ENCODE data around the gene MREG.

Gene MREG

DNA sequence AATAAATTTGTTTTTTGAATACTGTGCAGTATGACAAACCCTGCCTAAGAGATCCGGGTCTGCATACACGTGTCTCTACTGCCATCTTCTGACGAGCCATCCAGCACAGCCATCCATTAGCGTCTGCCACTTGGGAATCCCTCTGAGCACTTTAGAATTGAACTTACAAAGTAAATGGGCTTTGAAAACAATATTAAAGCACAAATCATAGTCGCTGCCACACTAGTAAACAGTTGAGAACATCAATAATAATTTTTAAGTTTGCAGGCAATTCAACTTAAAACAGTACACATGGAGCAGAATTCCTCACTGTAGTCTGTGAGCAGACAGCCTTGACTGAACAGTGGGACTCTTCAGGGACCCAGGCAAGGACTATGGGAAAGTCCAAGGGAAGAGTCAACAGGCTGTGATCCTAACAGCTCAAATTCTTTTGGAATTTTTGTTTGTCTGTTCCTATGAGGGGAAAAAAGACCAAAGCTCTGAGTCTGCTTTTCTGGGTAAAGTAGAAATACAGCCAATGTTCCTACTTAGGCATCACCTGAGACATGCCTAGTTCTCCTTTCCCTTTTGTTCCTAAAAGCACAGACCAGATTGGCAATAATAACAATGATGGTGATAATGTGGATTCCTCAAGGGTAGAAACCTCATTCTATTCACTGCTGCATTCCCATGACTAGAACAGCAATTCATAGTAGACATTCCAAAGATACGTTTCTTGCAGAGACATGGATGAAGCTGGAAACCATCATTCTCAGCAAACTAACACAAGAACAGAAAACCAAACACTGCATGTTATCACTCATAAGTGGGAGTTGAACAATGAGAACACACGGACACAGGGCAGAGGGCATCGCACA, 92.9 kb downstream of the MREG start:
- peak in 1 of 2 donors; percentile 18 for DNase-seq (ENCODE audit: low read depth in 1 of 2, low spot score in 1 of 2)

DNA sequence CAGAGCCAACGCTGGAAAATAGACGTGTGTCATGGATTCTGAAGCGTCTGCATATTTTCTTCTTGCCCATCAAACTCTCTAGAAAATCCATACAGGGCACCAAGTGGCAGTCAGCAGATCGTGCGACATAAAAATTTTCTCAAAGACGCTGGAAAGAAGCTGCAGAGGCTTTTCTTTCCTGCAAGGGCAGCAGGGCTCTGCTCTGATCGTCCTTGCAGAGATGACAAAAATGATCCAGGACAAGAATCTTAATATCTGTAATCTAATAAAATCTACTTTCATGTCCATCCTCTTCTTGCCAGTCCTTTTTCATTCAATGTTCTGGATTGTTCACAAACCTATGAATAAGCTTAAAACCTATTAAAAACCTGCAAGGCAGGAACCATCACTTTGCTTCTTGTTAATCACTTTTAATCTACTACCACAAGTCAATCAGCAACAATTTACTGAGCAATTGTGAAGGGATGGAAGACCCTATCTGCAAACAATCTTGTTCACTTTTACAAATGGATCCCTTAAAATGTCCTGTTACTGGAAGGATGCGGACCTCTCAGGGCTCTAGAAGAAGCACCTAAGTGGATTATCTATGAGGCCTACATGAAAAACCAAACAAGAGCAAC, 93.6 kb downstream of the MREG start:
- DNase-seq (ENCODE audit: low read depth in 1 of 2, low spot score in 1 of 2) = no peak

DNA sequence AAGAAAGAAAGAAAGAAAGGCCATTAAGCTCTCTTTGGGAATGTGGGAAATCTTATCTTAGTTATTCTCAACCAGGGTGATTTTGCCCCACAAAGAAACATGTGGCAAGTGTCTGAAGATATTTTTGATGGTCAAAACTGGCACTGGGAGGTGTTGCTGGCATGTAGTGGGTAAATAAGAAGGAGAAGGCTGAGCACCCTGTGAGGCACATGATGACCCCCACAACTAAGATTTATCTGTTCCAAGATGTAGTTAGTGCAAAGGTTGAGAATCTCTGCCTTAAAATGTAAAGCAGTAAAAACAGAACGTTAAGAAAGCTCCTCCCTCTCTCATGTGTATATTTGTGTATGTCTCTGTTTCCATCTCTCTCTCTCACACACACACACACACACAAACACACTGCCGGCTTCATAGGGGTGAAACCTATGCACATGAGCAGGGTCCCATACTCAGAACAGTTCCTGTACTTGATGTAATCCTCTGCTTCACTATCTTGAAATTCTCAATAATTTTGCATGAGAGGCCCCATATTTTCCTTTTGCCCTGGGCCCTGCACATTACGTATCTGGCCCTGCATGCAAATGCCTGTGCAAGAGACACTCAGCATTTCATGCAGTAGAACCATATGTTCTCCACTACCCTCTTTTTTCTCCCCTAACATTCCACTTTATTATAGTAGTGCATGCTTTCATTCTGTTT, 94.3 kb downstream of the MREG start:
- DNase-seq (ENCODE audit: low read depth in 1 of 2, low spot score in 1 of 2) = no peak

DNA sequence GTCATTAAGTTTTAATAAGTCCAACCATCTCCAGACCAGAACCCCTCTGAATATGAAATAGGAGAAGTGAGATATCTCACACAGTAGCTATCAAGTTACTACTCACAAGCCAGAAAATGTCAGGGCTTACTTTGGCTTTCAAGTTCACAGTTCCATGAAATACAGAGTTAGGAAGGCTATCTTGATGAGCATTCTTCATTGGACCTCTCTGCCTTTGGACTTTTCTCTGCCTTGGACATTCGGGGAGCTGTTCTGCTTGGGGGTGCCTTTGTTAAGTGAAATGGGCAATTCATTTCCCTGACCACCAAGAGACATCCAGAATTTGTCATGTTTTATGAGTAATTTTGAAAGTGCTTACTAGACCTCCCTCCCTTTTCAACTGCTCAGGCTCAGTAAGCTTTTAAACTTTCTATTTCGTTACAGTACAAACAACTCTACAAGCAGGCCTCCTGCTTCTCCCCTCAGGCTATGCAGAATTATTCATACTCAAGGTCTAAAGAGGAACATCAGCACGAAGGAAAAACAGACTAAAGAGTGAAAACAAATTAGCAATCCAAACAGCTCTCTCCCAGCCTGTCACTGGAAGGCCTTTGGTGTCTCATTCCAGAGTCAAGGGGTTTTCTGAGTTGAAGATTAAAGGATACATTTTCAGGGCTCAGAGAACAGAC, 95.3 kb downstream of the MREG start:
- no peak for DNase-seq (ENCODE audit: low read depth in 1 of 2, low spot score in 1 of 2)

DNA sequence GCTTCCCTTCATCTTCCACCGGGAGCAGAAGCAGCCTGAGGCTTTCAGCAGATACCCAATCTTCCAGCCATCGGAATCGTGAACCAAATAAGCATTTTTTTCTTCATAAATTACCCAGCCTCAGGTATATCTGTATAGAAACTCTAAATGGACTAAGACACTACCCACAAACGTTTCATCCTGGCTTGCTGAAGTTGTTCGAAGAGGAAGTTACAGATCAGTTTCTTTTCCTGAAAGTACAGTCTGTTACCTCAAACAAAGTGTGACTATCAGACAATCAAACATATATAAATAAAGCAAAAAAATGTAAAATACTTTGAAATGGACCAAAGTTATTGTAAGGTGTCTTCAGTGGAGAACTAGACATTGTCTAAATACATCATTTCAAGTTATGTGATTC, 97.9 kb downstream of the MREG start:
- no peak for DNase-seq (ENCODE audit: low read depth in 1 of 2, low spot score in 1 of 2)

DNA sequence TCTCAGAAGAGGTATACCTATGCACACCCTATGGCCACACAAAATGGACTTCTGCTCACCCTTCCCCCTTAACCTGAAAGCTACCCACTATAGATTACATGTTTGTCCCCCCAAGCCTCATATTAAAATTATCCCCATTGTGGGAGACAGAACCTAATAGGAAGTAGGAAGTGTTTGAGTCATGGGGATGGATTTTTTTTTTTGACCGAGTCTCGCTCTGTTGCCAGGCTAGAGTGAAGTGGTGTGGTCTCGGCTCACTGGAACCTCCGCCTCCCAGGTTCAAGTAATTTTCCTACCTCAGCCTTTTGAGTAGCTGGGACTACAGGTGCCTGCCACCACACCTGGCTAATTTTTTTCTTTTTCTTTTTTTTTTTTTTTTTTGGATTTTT, 98.6 kb downstream of the MREG start:
- DNase-seq (ENCODE audit: low read depth in 1 of 2, low spot score in 1 of 2) = no peak

DNA sequence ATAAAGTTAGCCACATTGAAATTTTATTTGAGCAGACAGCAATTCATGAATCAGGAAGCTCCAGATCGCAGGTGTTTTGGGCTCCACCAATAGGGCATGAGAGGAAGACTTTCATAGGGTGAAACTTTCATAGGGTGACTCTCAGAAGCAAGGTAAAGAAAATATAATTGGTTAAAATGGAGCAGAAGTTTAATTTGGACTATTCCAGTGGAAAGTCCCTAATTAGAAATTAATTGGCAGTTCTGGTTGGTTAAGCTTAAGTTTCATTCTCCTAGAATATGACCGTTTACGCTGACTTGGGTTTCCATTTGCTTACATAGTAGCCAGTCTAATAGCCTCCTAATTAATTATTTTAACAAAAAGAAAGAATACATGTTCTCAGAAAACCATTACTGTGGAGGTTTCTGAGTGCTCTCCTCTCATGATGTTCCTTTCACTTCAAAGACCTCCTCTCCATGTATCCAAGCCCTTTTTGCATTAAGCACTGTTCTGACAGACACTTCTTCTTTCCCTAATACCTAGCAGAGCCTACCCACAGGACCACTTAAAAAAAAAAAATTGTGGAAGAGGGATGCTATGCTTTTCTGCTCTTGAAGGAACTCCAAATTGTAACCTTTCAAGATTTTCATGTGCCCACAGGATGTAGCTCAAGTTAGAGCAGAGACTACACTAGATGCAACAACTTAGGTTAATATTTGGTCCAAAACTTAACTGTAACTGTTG, 99.1 kb downstream of the MREG start:
- DNase-seq (ENCODE audit: low read depth in 1 of 2, low spot score in 1 of 2) = no peak

DNA sequence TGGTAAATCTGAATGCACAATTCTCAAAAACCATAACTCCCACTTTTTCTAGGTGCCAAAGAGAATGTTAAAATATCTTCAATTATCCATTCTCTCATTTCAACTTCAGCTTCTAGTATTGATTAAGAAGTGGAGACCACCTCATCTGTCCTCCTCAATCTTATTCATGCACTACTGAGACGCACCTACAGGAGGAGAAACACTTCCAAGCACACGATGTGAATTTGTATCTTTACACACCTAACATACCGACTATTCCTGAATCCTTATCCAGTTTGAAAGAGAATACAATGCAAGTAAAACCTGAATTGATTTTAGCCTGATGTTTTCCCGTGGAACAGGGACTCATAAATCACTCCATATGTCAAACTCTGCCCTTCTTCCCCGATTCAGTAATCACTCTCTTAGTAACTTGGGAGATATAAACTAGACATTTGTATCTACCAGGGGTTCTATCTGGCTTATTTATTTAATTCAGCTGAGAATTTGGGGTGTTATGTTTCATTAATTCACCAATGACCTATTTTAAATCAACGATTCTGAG, 101.0 kb downstream of the MREG start:
- no peak for DNase-seq (ENCODE audit: low read depth in 1 of 2, low spot score in 1 of 2)

DNA sequence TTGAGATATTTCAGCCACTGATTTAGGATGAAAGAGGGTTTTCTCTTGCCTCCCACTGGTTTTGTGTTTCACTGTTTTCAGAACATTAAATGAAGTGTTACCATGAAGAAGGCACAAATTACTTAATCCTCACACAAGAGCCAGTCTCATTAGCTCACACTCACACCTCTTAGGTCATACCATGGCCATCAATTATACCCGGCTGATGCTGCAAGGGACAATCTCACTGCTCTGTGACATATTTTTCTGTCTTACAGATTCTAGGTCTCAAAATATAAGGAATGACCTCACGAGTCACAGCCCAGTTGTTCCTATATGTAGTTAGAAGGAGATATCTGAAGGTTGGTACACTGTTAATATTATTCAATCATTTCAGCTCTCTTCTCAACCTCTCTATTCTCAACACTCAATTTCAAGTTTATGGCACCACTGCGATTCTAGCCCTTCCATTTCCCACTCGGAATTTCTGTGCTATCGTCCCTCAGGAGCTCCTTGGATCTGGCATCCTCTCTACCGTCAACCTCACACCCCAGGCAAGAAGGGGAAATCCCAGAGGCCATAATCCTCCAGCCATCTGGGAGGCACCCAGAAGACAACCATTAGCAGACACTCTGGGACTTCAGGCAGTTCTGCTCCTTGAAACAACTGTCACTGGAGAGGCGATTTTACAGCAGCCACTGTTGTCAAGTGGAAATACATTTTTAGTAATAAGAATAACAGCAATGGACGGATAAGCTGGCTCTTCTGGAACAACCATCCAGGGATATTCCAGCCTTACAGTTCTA, 101.9 kb downstream of the MREG start:
- no peak for DNase-seq (ENCODE audit: low read depth in 1 of 2, low spot score in 1 of 2)

DNA sequence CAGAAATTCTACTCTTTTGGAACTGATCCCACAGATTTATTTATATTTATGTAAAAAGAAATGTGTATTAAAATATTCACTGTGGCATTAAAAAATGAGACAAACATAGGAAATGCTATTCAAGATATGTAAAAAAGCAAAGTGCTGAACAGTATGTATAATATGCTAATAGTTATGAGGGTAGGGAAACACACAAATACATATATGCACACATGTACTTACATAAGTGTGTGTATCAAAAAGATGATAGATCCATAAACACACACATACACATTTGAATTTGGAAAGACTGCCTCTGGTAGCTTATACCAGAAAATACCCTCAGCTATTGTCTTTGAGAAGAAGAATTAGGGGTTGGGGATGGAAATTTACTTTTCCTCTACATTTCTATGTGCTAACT, 103.2 kb downstream of the MREG start:
- DNase-seq (ENCODE audit: low read depth in 1 of 2, low spot score in 1 of 2) = no peak

DNA sequence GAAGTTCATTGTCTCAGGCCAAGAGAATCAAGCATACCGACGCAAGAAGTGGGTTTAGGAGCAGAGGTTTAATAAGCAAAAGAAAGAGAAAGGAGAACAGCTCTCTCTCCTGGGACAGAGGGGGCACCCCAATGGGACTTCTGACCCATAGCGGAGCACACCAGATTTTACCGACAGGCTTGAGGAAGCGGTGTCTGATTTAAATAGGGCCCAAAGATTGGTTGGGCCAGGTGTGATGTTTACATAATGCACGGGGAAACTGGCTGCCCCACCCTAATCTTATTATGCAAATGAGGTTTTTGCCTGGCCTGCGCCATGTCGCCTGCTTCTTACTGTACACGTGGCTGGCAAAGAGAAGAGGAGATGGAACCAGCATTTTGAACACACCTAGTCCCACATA, 106.2 kb downstream of the MREG start:
- no peak for DNase-seq (ENCODE audit: low read depth in 1 of 2, low spot score in 1 of 2)

DNA sequence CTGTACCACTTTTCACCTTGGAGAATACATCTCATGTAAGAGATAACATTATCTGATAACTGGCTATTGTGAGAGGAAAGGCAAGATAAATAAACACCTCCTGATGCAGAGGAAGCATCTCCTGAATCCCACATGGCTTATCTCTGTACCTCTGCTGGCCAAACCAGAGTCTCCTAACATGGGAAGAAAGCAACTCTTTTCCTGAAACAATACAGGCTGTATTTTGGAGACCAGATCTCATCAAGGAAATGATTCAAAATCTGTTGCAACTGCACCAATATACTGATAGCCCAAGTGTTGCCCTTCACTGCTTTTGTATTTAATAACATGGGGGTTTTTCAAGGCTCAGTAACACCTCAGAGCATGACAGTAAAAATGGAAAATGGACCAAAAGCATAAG, 106.9 kb downstream of the MREG start:
- no peak for DNase-seq (ENCODE audit: low read depth in 1 of 2, low spot score in 1 of 2)

DNA sequence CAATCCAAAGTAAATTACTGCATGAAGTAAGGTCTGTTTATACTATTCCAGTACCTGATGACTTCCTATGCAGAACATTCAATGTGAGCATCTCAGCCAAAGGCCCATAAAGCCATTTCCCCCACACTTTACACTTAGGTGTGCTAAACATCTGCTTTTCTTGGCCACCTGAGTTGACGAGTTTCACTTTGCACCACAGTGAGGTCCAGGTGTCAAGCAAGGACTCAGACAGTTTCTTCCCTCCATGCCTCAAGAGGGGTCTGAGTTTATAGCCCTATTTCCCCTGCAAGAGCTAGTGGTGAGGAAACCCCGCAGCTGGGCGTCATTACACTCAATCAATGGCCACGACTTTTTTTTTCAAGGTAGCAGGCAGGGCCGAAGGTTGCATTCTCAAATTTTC, 107.7 kb downstream of the MREG start:
- DNase-seq (ENCODE audit: low read depth in 1 of 2, low spot score in 1 of 2) = no peak

DNA sequence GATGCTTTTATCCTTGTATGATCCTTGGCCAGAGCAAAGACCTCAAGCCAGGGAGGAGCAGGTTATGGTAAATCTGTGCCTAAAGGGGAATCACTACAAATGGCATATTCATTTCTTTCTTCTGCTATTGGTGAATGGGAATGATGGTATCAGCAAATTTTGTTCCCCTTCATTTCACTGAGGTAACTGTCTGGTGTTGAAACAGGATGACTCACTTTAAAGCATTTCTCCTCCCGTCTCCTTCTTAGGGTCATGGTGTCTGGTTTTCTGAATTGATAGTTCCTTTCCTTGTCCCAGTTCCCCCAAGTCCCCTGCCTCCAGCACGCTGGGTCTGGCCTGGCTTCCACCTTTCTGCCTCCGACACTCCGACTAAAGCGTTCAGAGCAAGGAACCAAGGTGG, 109.2 kb downstream of the MREG start:
- DNase-seq (ENCODE audit: low read depth in 1 of 2, low spot score in 1 of 2) = no peak

DNA sequence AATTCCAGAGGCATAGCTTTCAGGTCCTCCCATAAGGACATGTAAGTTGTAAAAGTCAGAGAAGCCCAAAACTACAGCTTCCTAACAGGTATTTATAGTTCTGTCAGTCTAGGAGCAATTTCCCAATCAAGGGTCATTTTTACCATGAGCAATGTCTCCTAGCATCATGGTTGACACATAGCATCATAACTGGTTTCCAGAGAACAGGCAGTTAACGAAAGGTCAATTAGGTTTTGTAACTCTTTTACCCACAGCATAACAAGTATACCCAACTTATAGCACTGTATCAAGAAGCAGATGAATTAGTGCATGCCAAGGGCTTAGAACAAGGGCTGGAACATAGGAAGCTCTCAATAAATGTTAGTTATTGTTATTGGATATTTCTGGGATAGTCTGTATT, 110.1 kb downstream of the MREG start:
- no peak for DNase-seq (ENCODE audit: low read depth in 1 of 2, low spot score in 1 of 2)

DNA sequence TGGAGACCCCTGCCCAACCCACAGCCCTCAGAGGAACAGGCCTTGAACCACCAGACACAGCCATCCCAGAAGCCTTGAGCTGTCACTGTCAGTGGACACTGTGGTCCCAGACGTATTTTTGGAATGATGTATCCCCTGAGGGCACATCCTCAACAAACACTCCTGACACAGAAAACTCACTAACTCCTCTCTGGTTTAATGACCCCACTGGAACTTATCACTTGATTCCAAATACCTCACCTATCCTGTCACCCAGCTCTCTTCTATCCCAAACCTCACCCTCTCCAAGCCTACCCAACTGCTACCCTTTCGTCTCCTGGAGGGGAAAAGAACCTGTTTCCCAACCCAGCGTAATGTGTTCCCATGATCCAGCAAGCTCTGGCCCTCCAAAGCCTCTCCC, 111.6 kb downstream of the MREG start:
- no peak for DNase-seq (ENCODE audit: low read depth in 1 of 2, low spot score in 1 of 2)

DNA sequence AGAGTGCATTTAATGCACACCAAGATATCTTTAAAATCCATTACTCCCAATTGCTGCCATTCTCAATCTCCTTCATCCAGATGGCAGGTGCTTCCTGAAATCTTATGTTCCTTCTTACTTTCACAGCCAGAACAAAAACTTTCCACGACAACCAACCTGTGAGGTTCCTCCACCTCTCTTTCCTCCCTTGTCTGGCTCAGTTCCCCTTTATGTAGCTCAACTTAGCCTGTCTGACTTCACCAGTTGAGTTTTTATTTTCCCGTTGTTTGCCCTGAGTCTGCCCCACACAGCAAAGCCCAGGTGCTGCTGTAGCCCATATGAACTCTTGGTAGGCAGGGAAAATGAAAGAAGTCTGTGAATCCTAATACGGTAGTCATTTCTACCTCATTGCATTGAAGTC, 112.5 kb downstream of the MREG start:
- DNase-seq (ENCODE audit: low read depth in 1 of 2, low spot score in 1 of 2) = no peak

DNA sequence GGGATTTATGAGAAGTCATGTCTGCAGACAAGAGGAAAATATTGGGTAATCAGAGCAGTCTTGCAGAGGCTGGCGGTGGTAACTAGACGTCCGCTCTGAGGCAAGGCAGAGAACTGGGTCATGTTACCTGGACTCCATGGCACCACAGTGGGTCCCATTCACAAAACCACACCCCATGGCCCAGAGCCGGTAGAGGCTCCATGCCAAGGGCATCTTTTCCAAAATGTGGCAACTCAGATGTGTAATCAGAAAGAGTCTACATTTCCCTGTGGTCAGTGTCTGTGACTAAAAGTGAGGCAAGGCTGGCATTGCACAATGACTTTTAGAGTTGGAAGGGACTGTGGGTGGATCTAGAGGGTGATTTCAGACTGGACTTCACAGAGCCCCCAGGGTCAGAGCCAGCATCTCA, 113.1 kb downstream of the MREG start:
- no peak for DNase-seq (ENCODE audit: low read depth in 1 of 2, low spot score in 1 of 2)

DNA sequence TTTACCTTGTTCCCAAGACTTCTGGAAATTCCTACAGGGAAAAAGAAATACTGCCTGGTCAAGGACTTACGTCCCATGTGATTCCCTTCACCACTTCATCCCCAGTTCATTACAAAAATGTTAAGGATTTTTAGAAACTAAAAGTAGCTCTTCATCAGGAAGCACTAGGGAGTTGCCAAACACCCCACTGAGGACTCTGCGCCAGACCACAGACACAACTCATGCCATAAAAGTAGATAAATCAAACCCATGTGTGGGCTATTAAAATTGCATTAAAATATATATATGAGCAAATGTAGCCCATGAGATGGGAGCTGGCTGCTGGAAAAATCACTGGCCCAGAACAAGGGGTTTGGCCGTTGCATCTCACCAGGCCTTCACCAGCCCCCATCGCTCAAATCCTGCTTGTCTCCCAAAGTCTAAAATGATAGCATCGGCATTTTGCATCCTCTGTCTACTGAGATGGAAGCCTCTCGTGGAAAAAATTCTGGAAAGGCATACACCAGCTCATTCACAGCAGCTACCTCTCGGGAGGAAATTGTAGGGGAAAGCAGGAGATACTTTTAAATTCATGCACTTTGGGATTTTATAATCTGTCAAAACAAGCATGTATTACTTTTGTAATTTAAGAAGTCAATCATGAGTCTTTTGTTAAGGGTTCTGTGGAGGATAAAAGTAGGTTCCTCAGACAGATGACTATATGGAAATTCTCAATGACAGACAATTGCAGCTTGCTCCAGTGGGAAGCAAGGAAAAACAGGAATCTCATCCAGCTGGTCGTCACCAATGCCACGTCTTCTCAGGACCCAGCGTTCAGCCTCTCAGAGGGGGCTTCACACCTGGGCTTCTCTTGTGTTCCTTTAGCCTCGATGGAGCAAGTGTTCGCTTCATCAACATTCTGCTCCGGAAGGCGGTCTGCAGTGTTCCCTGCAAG, 113.9 kb downstream of the MREG start:
- no peak for DNase-seq (ENCODE audit: low read depth in 1 of 2, low spot score in 1 of 2)
